Measurements from ENCODE around the gene DCAF5.

Gene DCAF5

GRCh38 chr14:69139743-69140142 is 13.2 kb downstream of the DCAF5 start:
- no peak for DNase-seq

- no peak for DNase-seq
These were observed 14.9 kb downstream of the DCAF5 start for GRCh38 chr14:69137843-69138535.

GRCh38 chr14:69137416-69137815 is 15.5 kb downstream of the DCAF5 start:
- no peak for DNase-seq

- no peak for DNase-seq
These were observed 17.8 kb downstream of the DCAF5 start for GRCh38 chr14:69135133-69135532.

- no peak for DNase-seq
These were observed 19.5 kb downstream of the DCAF5 start for GRCh38 chr14:69133206-69134125.

- DNase-seq: no peak
These were observed 20.3 kb downstream of the DCAF5 start for GRCh38 chr14:69132513-69133181.

GRCh38 chr14:69131176-69131575 is 21.7 kb downstream of the DCAF5 start:
- no peak for DNase-seq

GRCh38 chr14:69129264-69129880 is 23.5 kb downstream of the DCAF5 start:
- DNase-seq: peak; percentile 65

GRCh38 chr14:69118305-69118704 is 34.6 kb downstream of the DCAF5 start:
- DNase-seq: no peak

- no peak for DNase-seq
These were observed 35.7 kb downstream of the DCAF5 start for GRCh38 chr14:69117020-69117767.

- no peak for DNase-seq
These were observed 37.3 kb downstream of the DCAF5 start for GRCh38 chr14:69115407-69116185.

- no peak for DNase-seq
These were observed 38.2 kb downstream of the DCAF5 start for GRCh38 chr14:69114763-69115162.

GRCh38 chr14:69108358-69108757 is 44.6 kb downstream of the DCAF5 start:
- no peak for DNase-seq

GRCh38 chr14:69107407-69108003 is 45.4 kb downstream of the DCAF5 start:
- peak; percentile 31 for DNase-seq

- DNase-seq: no peak
These were observed 46.5 kb downstream of the DCAF5 start for GRCh38 chr14:69106451-69106850.

GRCh38 chr14:69105326-69105725 is 47.6 kb downstream of the DCAF5 start:
- DNase-seq: no peak

- no peak for DNase-seq
These were observed 51.5 kb downstream of the DCAF5 start for GRCh38 chr14:69101331-69101826.

GRCh38 chr14:69097974-69098373 is 54.9 kb downstream of the DCAF5 start:
- DNase-seq: no peak

GRCh38 chr14:69096781-69097475 is 56.0 kb downstream of the DCAF5 start:
- DNase-seq: no peak

- DNase-seq: no peak
These were observed 56.7 kb downstream of the DCAF5 start for GRCh38 chr14:69096246-69096645.

Data from CD4-positive, alpha-beta T cell treated with Interleukin-15 for 1 hour (primary cell).